SK-N-SH treated with all-trans-retinoic acid at 6 μM for 48 hours (cell line): ENCODE results near the gene DNAJC10.

Source experiments
- ATAC-seq: fragments of 200-7000 bp; cut with Tn5 transposase; 3 replicates; pipeline ENCODE4 v1.9.1; 2020; ENCODE audit warnings: mild to moderate bottlenecking, moderate library complexity
- ARNTL ChIP-seq: fragments of 450-650 bp; formaldehyde crosslinking; IDR thresholded peaks from 2 replicates; pipeline ENCODE4 v1.5.0; 2020; ENCODE audit warnings: low read depth, mild to moderate bottlenecking, moderate library complexity, borderline replicate concordance
- BACH2 ChIP-seq: fragments of 250-450 bp; sonication (Bioruptor Pico); IDR thresholded peaks from 2 replicates; pipeline ENCODE4 v1.9.0; 2021; ENCODE audit warnings: mild to moderate bottlenecking, borderline replicate concordance
- CREB5 ChIP-seq: fragments of 250-450 bp; sonication (Bioruptor Pico); IDR thresholded peaks from 2 replicates; pipeline ENCODE4 v1.5.1; 2020; ENCODE audit warnings: low read depth, mild to moderate bottlenecking, moderate library complexity
- CSRNP3 ChIP-seq: fragments of 250-450 bp; sonication (Bioruptor Pico); IDR thresholded peaks from 2 replicates; pipeline ENCODE4 v1.5.1; 2021; ENCODE audit warnings: mild to moderate bottlenecking, moderate library complexity
- ESRRG ChIP-seq: fragments of 250-450 bp; sonication (Bioruptor Pico); IDR thresholded peaks from 2 replicates; pipeline ENCODE4 v1.6.1; 2021; ENCODE audit warnings: mild to moderate bottlenecking
- GLIS3 ChIP-seq: fragments of 250-450 bp; sonication (Bioruptor Pico); IDR thresholded peaks from 2 replicates; pipeline ENCODE4 v1.5.0; 2020; ENCODE audit warnings: mild to moderate bottlenecking, moderate library complexity
- ISL1 ChIP-seq: fragments of 250-450 bp; sonication (Bioruptor Pico); IDR thresholded peaks from 2 replicates; pipeline ENCODE4 v2.1.2; 2022; ENCODE audit warnings: mild to moderate bottlenecking, moderate library complexity
- OSR1 ChIP-seq: fragments of 250-450 bp; sonication (Bioruptor Pico); IDR thresholded peaks from 2 replicates; pipeline ENCODE4 v1.8.0; 2022; ENCODE audit warnings: moderate library complexity, mild to moderate bottlenecking, inconsistent platforms
- POU6F1 ChIP-seq: fragments of 250-450 bp; sonication (Bioruptor Pico); IDR thresholded peaks from 2 replicates; pipeline ENCODE4 v1.8.0; 2021; ENCODE audit warnings: low read depth, mild to moderate bottlenecking, moderate library complexity, borderline replicate concordance
- PPARA ChIP-seq: fragments of 250-450 bp; sonication (Bioruptor Pico); IDR thresholded peaks from 2 replicates; pipeline ENCODE4 v1.5.0; 2020; ENCODE audit warnings: mild to moderate bottlenecking, borderline replicate concordance
- RARB ChIP-seq: fragments of 250-450 bp; sonication (Bioruptor Pico); IDR thresholded peaks from 2 replicates; pipeline ENCODE4 v1.8.0; 2021; ENCODE audit warnings: mild to moderate bottlenecking, moderate library complexity
- SNAI2 ChIP-seq: fragments of 250-450 bp; sonication (Bioruptor Pico); IDR thresholded peaks from 2 replicates; pipeline ENCODE4 v1.5.0; 2020; ENCODE audit warnings: mild to moderate bottlenecking, moderate library complexity
- TCF4 ChIP-seq: fragments of 250-450 bp; sonication (Bioruptor Pico); IDR thresholded peaks from 2 replicates; pipeline ENCODE4 v1.8.0; 2021; ENCODE audit warnings: mild to moderate bottlenecking, moderate library complexity, borderline replicate concordance
- TOX ChIP-seq: fragments of 250-450 bp; sonication (Bioruptor Pico); IDR thresholded peaks from 2 replicates; pipeline ENCODE4 v1.8.0; 2021; ENCODE audit warnings: mild to moderate bottlenecking, moderate library complexity, borderline replicate concordance
- TSHZ2 ChIP-seq: fragments of 250-450 bp; sonication (Bioruptor Pico); IDR thresholded peaks from 2 replicates; pipeline ENCODE4 v1.5.0; 2020; ENCODE audit warnings: mild to moderate bottlenecking, moderate library complexity
- ZC3H10 ChIP-seq: fragments of 250-450 bp; sonication (Bioruptor Pico); IDR thresholded peaks from 2 replicates; pipeline ENCODE4 v1.5.1; 2021; ENCODE audit warnings: mild to moderate bottlenecking, moderate library complexity
- ZFP3 ChIP-seq: fragments of 250-450 bp; sonication (Bioruptor Pico); IDR thresholded peaks from 2 replicates; pipeline ENCODE4 v1.5.0; 2020; ENCODE audit warnings: mild to moderate bottlenecking, moderate library complexity
- ZFP30 ChIP-seq: fragments of 450-650 bp; formaldehyde crosslinking; IDR thresholded peaks from 2 replicates; pipeline ENCODE4 v1.5.0; 2022; ENCODE audit warnings: mild to moderate bottlenecking, moderate library complexity
- ZNF565 ChIP-seq: fragments of 450-650 bp; formaldehyde crosslinking; conservative IDR thresholded peaks from 2 replicates; pipeline ENCODE4 v1.5.0; 2020; ENCODE audit warnings: low read depth, mild to moderate bottlenecking, moderate library complexity
- ZNF70 ChIP-seq: fragments of 450-650 bp; formaldehyde crosslinking; IDR thresholded peaks from 2 replicates; pipeline ENCODE4 v1.5.0; 2020; ENCODE audit warnings: mild to moderate bottlenecking, moderate library complexity
- ZNF8 ChIP-seq: fragments of 450-650 bp; formaldehyde crosslinking; IDR thresholded peaks from 2 replicates; pipeline ENCODE4 v1.5.0; 2020; ENCODE audit warnings: mild to moderate bottlenecking, moderate library complexity

DNAJC10 gene

GRCh38 chr2:182729710-182730339 is 13.8 kb downstream of the DNAJC10 start:
- TF ChIP-seq TSHZ2 (CRISPR knock-in tag) (no peak), TOX (no peak), ZC3H10 (no peak), CREB5 (CRISPR knock-in tag) (no peak), ZNF565 (CRISPR knock-in tag) (no peak), ZFP3 (CRISPR knock-in tag) (no peak), ISL1 (CRISPR knock-in tag) (no peak), ZFP30 (CRISPR knock-in tag) (no peak), ESRRG (CRISPR knock-in tag) (no peak), BACH2 (CRISPR knock-in tag) (no peak), ZNF8 (CRISPR knock-in tag) (no peak), PPARA (CRISPR knock-in tag) (no peak), RARB (CRISPR knock-in tag) (no peak)
- TF ChIP-seq, all 23 proteins: peak for 0
- ATAC-seq: no peak

- ATAC-seq: no peak
- TF ChIP-seq TCF4 (CRISPR knock-in tag): no peak
- no peak for TF ChIP-seq ZFP30 (CRISPR knock-in tag)
- TF ChIP-seq TOX: no peak
- TF ChIP-seq, all 23 proteins: peak for 0
These were observed 14.4 kb downstream of the DNAJC10 start for GRCh38 chr2:182730486-182730885.

- no peak for ATAC-seq
- no peak for TF ChIP-seq POU6F1 (CRISPR knock-in tag)
- TF ChIP-seq ESRRG (CRISPR knock-in tag): no peak
- TF ChIP-seq ZC3H10: no peak
- no peak for TF ChIP-seq BACH2 (CRISPR knock-in tag)
- TF ChIP-seq CSRNP3 (CRISPR knock-in tag): no peak
- TF ChIP-seq GLIS3: no peak
- TF ChIP-seq TSHZ2 (CRISPR knock-in tag): no peak
- no peak for TF ChIP-seq ZNF8 (CRISPR knock-in tag)
- TF ChIP-seq ZNF565 (CRISPR knock-in tag): no peak
- no peak for TF ChIP-seq TOX
- TF ChIP-seq SNAI2 (CRISPR knock-in tag): no peak
- TF ChIP-seq ISL1 (CRISPR knock-in tag): no peak
- no peak for TF ChIP-seq ZNF70 (CRISPR knock-in tag)
- no peak for TF ChIP-seq RARB (CRISPR knock-in tag)
- TF ChIP-seq ZFP30 (CRISPR knock-in tag): no peak
- no peak for TF ChIP-seq ARNTL (CRISPR knock-in tag)
- no peak for TF ChIP-seq TCF4 (CRISPR knock-in tag)
- no peak for TF ChIP-seq OSR1 (CRISPR knock-in tag)
- TF ChIP-seq, all 23 proteins: peak for 0
These were observed 16.7 kb downstream of the DNAJC10 start for GRCh38 chr2:182732736-182733135.
